Neural progenitor cell (in vitro differentiated cells): ENCODE measurements around the gene ZSWIM5.

Experiments
- CTCF ChIP-seq: fragments of 200-600 bp; sonication (generic); IDR thresholded peaks from 2 replicates; pipeline ENCODE4 v1.5.1; 2017; ENCODE audit warnings: antibody characterized with exemption, mild to moderate bottlenecking
- EZH2 ChIP-seq: fragments of 200-600 bp; sonication (generic); IDR thresholded peaks from 2 replicates; pipeline ENCODE4 v1.6.1; 2017; ENCODE audit warnings: antibody characterized with exemption, mild to moderate bottlenecking, moderate library complexity
- EZH2phosphoT487 ChIP-seq: fragments of 200-600 bp; sonication (generic); IDR thresholded peaks from 2 replicates; pipeline ENCODE4 v1.6.1; 2017; ENCODE audit warnings: antibody characterized with exemption

DNA sequence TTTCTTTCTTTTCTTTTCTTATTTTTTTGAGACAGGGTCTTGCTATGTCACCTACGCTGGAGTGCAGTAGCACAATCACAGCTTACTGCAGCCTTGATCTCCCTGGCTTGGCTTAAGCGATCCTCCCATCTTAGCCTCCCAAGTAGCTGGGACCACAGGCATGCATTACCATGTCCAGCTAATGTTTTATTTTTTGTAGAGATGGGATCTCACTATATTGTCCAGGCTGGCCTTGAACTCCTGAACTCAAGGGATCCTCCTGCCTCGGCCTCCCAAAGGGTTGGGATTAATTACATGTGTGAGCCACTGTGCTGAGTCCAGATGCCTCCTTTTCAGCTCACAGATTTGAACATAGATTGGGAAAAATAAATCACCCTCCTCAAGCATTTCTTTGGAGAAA, 98.6 kb downstream of the ZSWIM5 start:
- TF ChIP-seq EZH2phosphoT487 = no peak
- no peak for TF ChIP-seq CTCF
- TF ChIP-seq EZH2 = no peak
